Panc1 (cell line): ENCODE data around the gene RSAD2. TPM values are rescaled to one million over a fixed set of nuclear protein-coding genes. Genes with fewer than 3 reads are reported as not detected.

Source experiments
- ATAC-seq: fragments of 200-7000 bp; cut with Tn5 transposase; 2 replicates; pipeline ENCODE4 v1.9.1; 2020; ENCODE audit warnings: mild to moderate bottlenecking, moderate library complexity
- Bru-seq: library from RNA; stranded (reverse); fragments of 400-500 nt; gene quantifications from one replicate; lab custom pipeline; 2021; lab: Mats Ljungman, UMichigan
- BruChase-seq, 2 experiments: library from RNA; stranded (reverse); fragments of 400-500 nt; gene quantifications; one replicate each; lab custom pipeline; 2021; lab: Mats Ljungman, UMichigan
- BruUV-seq: library from RNA; stranded (reverse); fragments of 400-500 nt; replicated peaks from 2 replicates; lab custom pipeline; 2021; lab: Mats Ljungman, UMichigan
- CTCF ChIA-PET: fragments of 300-600 bp; sonication (Branson Sonifier 250); formaldehyde crosslinking; loops from one replicate; lab custom pipeline; 2022; ENCODE audit warnings: antibody characterized with exemption; lab: Charles Lee
- POLR2A ChIA-PET: fragments of 300-600 bp; sonication (Branson Sonifier 250); formaldehyde crosslinking; loops from one replicate; lab custom pipeline; 2022; ENCODE audit warnings: antibody characterized with exemption; lab: Charles Lee
- DNase-seq: peaks from one replicate; pipeline ENCODE4 v3.0.0-alpha.2; 2010; ENCODE audit warnings: low read depth, low spot score
- H3K27ac ChIP-seq: 2 replicates; pipeline ENCODE4 v1.5.1; 2011; ENCODE audit warnings: mild to moderate bottlenecking, low read length, inconsistent platforms
- H3K27me3 ChIP-seq: fragments of 200-500 bp; sonication (Bioruptor generic); 2 replicates; pipeline ENCODE4 v1.6.0; 2014; ENCODE audit warnings: low read length, inconsistent platforms; ENCODE audit not compliant: control insufficient read depth, insufficient read depth
- H3K36me3 ChIP-seq: fragments of 200-500 bp; sonication (Bioruptor generic); 2 replicates; pipeline ENCODE4 v1.5.1; 2014; ENCODE audit warnings: inconsistent platforms, mild to moderate bottlenecking, low read length, moderate library complexity; ENCODE audit not compliant: control insufficient read depth, insufficient read depth
- H3K4me1 ChIP-seq: 2 replicates; pipeline ENCODE4 v1.5.1; 2011; ENCODE audit warnings: inconsistent platforms, mild to moderate bottlenecking, low read length, moderate library complexity; ENCODE audit not compliant: control insufficient read depth, insufficient read depth
- H3K4me3 ChIP-seq, 2 experiments: 2 replicates each; pipeline ENCODE4 v1.5.1; 2011 to 2012; ENCODE audit warnings: low read depth in 2 of 2, low read length in 2 of 2, mild to moderate bottlenecking in 2 of 2, inconsistent platforms in 1 of 2, moderate library complexity in 1 of 2
- H3K9me3 ChIP-seq: fragments of 200-500 bp; sonication (Bioruptor generic); 2 replicates; pipeline ENCODE4 v1.5.1; 2014; ENCODE audit warnings: low read depth, mild to moderate bottlenecking, inconsistent platforms, low read length, moderate library complexity; ENCODE audit not compliant: control insufficient read depth, insufficient read depth
- POLR2AphosphoS5 ChIP-seq: IDR thresholded peaks from 2 replicates; pipeline ENCODE4 v1.6.1; 2012; ENCODE audit warnings: mild to moderate bottlenecking, low read depth, low read length, moderate library complexity
- SIN3A ChIP-seq: IDR thresholded peaks from 2 replicates; pipeline ENCODE4 v1.6.1; 2012; ENCODE audit warnings: low read depth, mild to moderate bottlenecking, low read length, moderate library complexity, borderline replicate concordance; ENCODE audit not compliant: insufficient read depth
- TCF7L2 ChIP-seq: IDR thresholded peaks from 2 replicates; pipeline ENCODE4 v1.6.1; 2011; ENCODE audit warnings: mild to moderate bottlenecking, low read depth, low read length, inconsistent platforms
- in situ Hi-C: cut with HindIII; loops from 2 replicates; pipeline ENCODE4 v1.10.0; 2016; ENCODE audit warnings: low sequenced_read_pairs, low pct_unique_long_range_greater_than_20kb
- intact Hi-C: fragments of 100-400 bp; cut with micrococcal nuclease; formaldehyde crosslinking; loops from one replicate; pipeline ENCODE4 v1.10.0; 2022; ENCODE audit not compliant: unreplicated experiment
- long read RNA-seq: library from polyadenylated mRNA; unstranded; transcript quantifications from one replicate; pipeline ENCODE4 v2.0.0, GENCODE V29; 2021; ENCODE audit not compliant: unreplicated experiment
- polyA plus RNA-seq: library from polyadenylated mRNA; unstranded; fragments of >200 nt; gene quantifications from one replicate; pipeline ENCODE4 v1.2.1, GENCODE V29; 2012; ENCODE audit warnings: missing spikeins; ENCODE audit not compliant: insufficient read length
- total RNA-seq: library from RNA; stranded (reverse); gene quantifications from one replicate; pipeline ENCODE4 v1.2.1, GENCODE V29; 2021; ENCODE audit not compliant: unreplicated experiment
- TF ChIP-seq, protein P1 (sequence below): fragments of 450-650 bp; IDR thresholded peaks from 2 replicates; pipeline ENCODE4 v1.5.1; 2017; ENCODE audit warnings: mild to moderate bottlenecking
- TF ChIP-seq, protein P2 (sequence below), 2 experiments: IDR thresholded peaks; 2 replicates each; pipeline ENCODE4 v1.6.1; 2011 to 2012; ENCODE audit warnings: low read depth in 2 of 2, control low read depth in 1 of 2, low read length in 1 of 2, mild to moderate bottlenecking in 1 of 2, moderate library complexity in 1 of 2; ENCODE audit not compliant: insufficient read depth in 1 of 2

RSAD2 gene
- total RNA-seq (0.44 TPM), Bru-seq, nascent RNA (percentile 22 among the genes with signal in this experiment), BruChase-seq, experiment 1, labeled RNA remaining after a 2-hour chase (percentile 24 among the genes with signal in this experiment), BruChase-seq, experiment 2, labeled RNA remaining after a 6-hour chase (percentile 21 among the genes with signal in this experiment)
- polyA plus RNA-seq = not detected
- long read RNA-seq, partial matches to known transcripts = 0 of 2 reads
- long read RNA-seq, other reads (novel, unspliced or antisense) = 0 of 2 reads

DNA sequence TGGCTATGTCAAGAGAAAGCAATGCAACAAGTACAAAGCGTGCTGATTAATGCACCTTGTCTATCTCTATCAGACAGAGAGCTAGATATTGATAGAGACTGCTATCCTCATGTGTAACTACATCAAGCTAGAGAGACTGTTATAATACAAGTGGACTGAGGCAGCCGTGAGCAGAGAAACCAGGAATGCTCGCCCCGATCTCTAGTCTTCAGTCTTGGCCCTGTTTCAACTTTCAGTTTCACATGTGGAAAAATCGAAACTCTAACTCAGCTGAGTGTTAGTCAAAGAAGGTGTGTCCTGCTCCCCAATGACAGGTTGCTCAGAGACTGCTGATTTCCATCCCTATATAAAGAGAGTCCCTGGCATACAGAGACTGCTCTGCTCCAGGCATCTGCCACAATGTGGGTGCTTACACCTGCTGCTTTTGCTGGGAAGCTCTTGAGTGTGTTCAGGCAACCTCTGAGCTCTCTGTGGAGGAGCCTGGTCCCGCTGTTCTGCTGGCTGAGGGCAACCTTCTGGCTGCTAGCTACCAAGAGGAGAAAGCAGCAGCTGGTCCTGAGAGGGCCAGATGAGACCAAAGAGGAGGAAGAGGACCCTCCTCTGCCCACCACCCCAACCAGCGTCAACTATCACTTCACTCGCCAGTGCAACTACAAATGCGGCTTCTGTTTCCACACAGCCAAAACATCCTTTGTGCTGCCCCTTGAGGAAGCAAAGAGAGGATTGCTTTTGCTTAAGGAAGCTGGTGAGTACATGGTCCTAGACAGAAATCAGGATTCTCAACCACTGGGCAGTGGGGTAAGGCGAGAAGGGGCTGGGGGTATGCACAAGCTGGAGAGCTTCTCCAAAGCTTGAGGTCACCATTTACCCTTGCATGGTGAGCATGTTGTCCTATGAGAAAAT lies at the start of gene RSAD2:
Gene RSAD2, plus strand, starts transcription at position 376 of the 903 bp plus-strand sequence. Its CDS starts 24 bp downstream, at position 400.
- Histone ChIP-seq H3K9me3 (no peaks in the 10 kb centered on the region), H3K4me1 (no peaks in the 10 kb centered on the region), H3K4me3 (peak within 1 kb of the TSS; percentile 22 to 45), H3K27ac (no peak within 1 kb of the TSS), H3K36me3 (no peaks in the 10 kb centered on the region), H3K27me3 (peaks cover 6% of the 10 kb centered on the region; the same call in 1 of the 2 replicates)
- POLR2A ChIA-PET = no interaction called here
- no peak for DNase-seq
- TF ChIP-seq TCF7L2 (no peak), POLR2AphosphoS5 (no peak), SIN3A (no peak)
- TF ChIP-seq, protein P1, sequence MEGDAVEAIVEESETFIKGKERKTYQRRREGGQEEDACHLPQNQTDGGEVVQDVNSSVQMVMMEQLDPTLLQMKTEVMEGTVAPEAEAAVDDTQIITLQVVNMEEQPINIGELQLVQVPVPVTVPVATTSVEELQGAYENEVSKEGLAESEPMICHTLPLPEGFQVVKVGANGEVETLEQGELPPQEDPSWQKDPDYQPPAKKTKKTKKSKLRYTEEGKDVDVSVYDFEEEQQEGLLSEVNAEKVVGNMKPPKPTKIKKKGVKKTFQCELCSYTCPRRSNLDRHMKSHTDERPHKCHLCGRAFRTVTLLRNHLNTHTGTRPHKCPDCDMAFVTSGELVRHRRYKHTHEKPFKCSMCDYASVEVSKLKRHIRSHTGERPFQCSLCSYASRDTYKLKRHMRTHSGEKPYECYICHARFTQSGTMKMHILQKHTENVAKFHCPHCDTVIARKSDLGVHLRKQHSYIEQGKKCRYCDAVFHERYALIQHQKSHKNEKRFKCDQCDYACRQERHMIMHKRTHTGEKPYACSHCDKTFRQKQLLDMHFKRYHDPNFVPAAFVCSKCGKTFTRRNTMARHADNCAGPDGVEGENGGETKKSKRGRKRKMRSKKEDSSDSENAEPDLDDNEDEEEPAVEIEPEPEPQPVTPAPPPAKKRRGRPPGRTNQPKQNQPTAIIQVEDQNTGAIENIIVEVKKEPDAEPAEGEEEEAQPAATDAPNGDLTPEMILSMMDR = no peak
- TF ChIP-seq, protein P2, sequence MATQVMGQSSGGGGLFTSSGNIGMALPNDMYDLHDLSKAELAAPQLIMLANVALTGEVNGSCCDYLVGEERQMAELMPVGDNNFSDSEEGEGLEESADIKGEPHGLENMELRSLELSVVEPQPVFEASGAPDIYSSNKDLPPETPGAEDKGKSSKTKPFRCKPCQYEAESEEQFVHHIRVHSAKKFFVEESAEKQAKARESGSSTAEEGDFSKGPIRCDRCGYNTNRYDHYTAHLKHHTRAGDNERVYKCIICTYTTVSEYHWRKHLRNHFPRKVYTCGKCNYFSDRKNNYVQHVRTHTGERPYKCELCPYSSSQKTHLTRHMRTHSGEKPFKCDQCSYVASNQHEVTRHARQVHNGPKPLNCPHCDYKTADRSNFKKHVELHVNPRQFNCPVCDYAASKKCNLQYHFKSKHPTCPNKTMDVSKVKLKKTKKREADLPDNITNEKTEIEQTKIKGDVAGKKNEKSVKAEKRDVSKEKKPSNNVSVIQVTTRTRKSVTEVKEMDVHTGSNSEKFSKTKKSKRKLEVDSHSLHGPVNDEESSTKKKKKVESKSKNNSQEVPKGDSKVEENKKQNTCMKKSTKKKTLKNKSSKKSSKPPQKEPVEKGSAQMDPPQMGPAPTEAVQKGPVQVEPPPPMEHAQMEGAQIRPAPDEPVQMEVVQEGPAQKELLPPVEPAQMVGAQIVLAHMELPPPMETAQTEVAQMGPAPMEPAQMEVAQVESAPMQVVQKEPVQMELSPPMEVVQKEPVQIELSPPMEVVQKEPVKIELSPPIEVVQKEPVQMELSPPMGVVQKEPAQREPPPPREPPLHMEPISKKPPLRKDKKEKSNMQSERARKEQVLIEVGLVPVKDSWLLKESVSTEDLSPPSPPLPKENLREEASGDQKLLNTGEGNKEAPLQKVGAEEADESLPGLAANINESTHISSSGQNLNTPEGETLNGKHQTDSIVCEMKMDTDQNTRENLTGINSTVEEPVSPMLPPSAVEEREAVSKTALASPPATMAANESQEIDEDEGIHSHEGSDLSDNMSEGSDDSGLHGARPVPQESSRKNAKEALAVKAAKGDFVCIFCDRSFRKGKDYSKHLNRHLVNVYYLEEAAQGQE (IDR thresholded peaks at IDR 0.05; ENCODE audit: insufficient read depth in 1 of 2, low read depth in 2 of 2, low read length in 1 of 2) = no peak
- in situ Hi-C loops = no loop called here
- intact Hi-C loops = no loop called here
- CTCF ChIA-PET = interaction anchor here (1.2 kb wide), 1 partner anchor 38 kb away, joined by 3 read pairs; no protein-coding TSS in a partner anchor
- ATAC-seq = peak; percentile 42
- no TSS peak for BruUV-seq

DNA sequence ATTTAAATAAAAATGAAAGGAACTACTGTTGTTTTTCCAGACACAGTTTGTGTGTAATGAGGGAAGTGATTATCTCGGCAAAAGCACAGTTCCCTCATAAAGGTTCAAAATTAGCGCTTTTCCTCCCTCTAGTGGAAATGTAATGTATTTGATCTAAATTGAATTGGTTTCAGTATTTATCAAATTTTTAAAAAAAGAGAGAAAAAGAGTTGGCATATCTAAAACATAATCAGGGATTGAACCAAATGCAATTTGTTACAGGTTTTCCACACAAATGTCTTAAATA lies 49.3 kb upstream of the RSAD2 start:
- no peak overlapping the region for H3K27ac ChIP-seq

More for the DNA sequence above, 49.3 kb upstream of the RSAD2 start:
- ChIA-PET CTCF (no interaction called here), POLR2A (no interaction called here)
- Histone ChIP-seq H3K4me1 (no peaks in the 10 kb centered on the region), H3K4me3 (no peak overlapping the region), H3K27me3 (no peaks in the 10 kb centered on the region), H3K9me3 (peaks cover 9% of the 10 kb centered on the region; the same call in 1 of the 2 replicates), H3K36me3 (no peaks in the 10 kb centered on the region)
- in situ Hi-C loops = no loop called here
- BruUV-seq = no TSS peak
- ATAC-seq (no peak), DNase-seq (no peak)
- intact Hi-C loops = no loop called here
- TF ChIP-seq, protein P2 (IDR thresholded peaks at IDR 0.05; ENCODE audit: insufficient read depth in 1 of 2, low read depth in 2 of 2, low read length in 1 of 2) = no peak
- TF ChIP-seq, protein P1 = peak; percentile 35; the same call in 1 of the 2 replicates
